AG09319 (cell line): ENCODE measurements around the gene CAVIN3.
"Not testable (repeated sequence)": the region's sequence is repeated elsewhere in the genome, so short reads cannot be mapped to it uniquely, and the experiment has no call there.

Experiments used
- DNase-seq: peaks from one replicate; pipeline ENCODE4 v3.0.0-alpha.2; 2010; ENCODE audit warnings: low read depth; ENCODE audit errors: extremely low read depth
- CTCF ChIP-seq: IDR thresholded peaks from 2 replicates; pipeline ENCODE4 v1.5.1; 2011; ENCODE audit warnings: low read depth, mild to moderate bottlenecking, inconsistent platforms, low read length, moderate library complexity

The CAVIN3 gene

GRCh38 chr11:6298605-6299004 is 21.7 kb downstream of the CAVIN3 start:
- TF ChIP-seq CTCF, result peak; percentile 66
- no peak for DNase-seq

GRCh38 chr11:6297831-6298230 is 22.5 kb downstream of the CAVIN3 start:
- peak; percentile 56 for TF ChIP-seq CTCF
- DNase-seq, result no peak

- no peak for TF ChIP-seq CTCF
- DNase-seq, result no peak
These were observed 35.3 kb downstream of the CAVIN3 start for GRCh38 chr11:6285019-6285418.

- no peak for DNase-seq
- no peak for TF ChIP-seq CTCF
These were observed 36.1 kb downstream of the CAVIN3 start for GRCh38 chr11:6284250-6284649.

GRCh38 chr11:6283453-6284023 is 36.8 kb downstream of the CAVIN3 start:
- no peak for TF ChIP-seq CTCF
- no peak for DNase-seq

- DNase-seq, result not testable (repeated sequence)
These were observed 39.5 kb downstream of the CAVIN3 start for GRCh38 chr11:6280809-6281208.

GRCh38 chr11:6273188-6273587 is 47.1 kb downstream of the CAVIN3 start:
- no peak for TF ChIP-seq CTCF
- no peak for DNase-seq

- DNase-seq, result no peak
- TF ChIP-seq CTCF, result no peak
These were observed 48.7 kb downstream of the CAVIN3 start for GRCh38 chr11:6271598-6271997.
